NCI-H526 treated with DMSO at 0.1 percent for 48 hours (cell line): ENCODE data around the gene MED27.

Source experiments
- DNase-seq: peaks from one replicate; lab custom pipeline; 2025; lab: John Stamatoyannopoulos, UW

MED27 gene

GRCh38 chr9:131919216-131919615 is 160.5 kb downstream of the MED27 start:
- DNase-seq, result no peak

- no peak for DNase-seq
Observed at GRCh38 chr9:131918481-131918880, 161.2 kb downstream of the MED27 start.

- DNase-seq, result no peak
Observed at GRCh38 chr9:131917009-131917408, 162.7 kb downstream of the MED27 start.

GRCh38 chr9:131915181-131915580 is 164.5 kb downstream of the MED27 start:
- no peak for DNase-seq

- DNase-seq, result peak; percentile 8
Observed at GRCh38 chr9:131912671-131913070, 167.0 kb downstream of the MED27 start.

GRCh38 chr9:131912069-131912468 is 167.6 kb downstream of the MED27 start:
- DNase-seq, result no peak

- DNase-seq, result no peak
Observed at GRCh38 chr9:131910572-131910971, 169.1 kb downstream of the MED27 start.

- DNase-seq, result no peak
Observed at GRCh38 chr9:131905144-131905543, 174.5 kb downstream of the MED27 start.

GRCh38 chr9:131899296-131900228 is 180.1 kb downstream of the MED27 start:
- no peak for DNase-seq

- no peak for DNase-seq
Observed at GRCh38 chr9:131892902-131893500, 186.7 kb downstream of the MED27 start.

GRCh38 chr9:131892162-131892707 is 187.4 kb downstream of the MED27 start:
- DNase-seq, result no peak

GRCh38 chr9:131891598-131891997 is 188.1 kb downstream of the MED27 start:
- no peak for DNase-seq

GRCh38 chr9:131889437-131890251 is 190.0 kb downstream of the MED27 start:
- no peak for DNase-seq

GRCh38 chr9:131888923-131889322 is 190.7 kb downstream of the MED27 start:
- no peak for DNase-seq

GRCh38 chr9:131887680-131888079 is 192.0 kb downstream of the MED27 start:
- no peak for DNase-seq

GRCh38 chr9:131886826-131887225 is 192.8 kb downstream of the MED27 start:
- DNase-seq, result no peak

- DNase-seq, result no peak
Observed at GRCh38 chr9:131885144-131885609, 194.5 kb downstream of the MED27 start.

GRCh38 chr9:131884222-131884621 is 195.4 kb downstream of the MED27 start:
- DNase-seq, result no peak

- no peak for DNase-seq
Observed at GRCh38 chr9:131880833-131881583, 198.7 kb downstream of the MED27 start.

- no peak for DNase-seq
Observed at GRCh38 chr9:131879911-131880290, 199.8 kb downstream of the MED27 start.

GRCh38 chr9:131879181-131879910 is 200.3 kb downstream of the MED27 start:
- DNase-seq, result no peak
